Liver (tissue), 3 donors: ENCODE data around the gene GDPD5.

Experiments
- ATF3 ChIP-seq: IDR thresholded peaks from 2 replicates; pipeline ENCODE4 v1.6.1; 2016; ENCODE audit warnings: antibody characterized with exemption
- CTCF ChIP-seq: fragments of 150-350 bp; IDR thresholded peaks from 2 replicates; pipeline ENCODE4 v1.5.1; 2017; ENCODE audit warnings: improper control_type of control experiment, low read depth, low read length; ENCODE audit not compliant: missing input control
- EGR1 ChIP-seq, 2 donors: IDR thresholded peaks; 2 replicates each; pipeline ENCODE4 v1.6.1; 2016 to 2018; ENCODE audit warnings: antibody characterized with exemption in 2 of 2, low read depth in 2 of 2
- GABPA ChIP-seq, 2 donors: IDR thresholded peaks in 1 of 2; conservative IDR thresholded peaks in 1 of 2; 2 replicates each; pipeline ENCODE4 v1.6.1; 2016; ENCODE audit warnings: antibody characterized with exemption in 2 of 2, mild to moderate bottlenecking in 1 of 2, moderate library complexity in 1 of 2
- HNF4G ChIP-seq: IDR thresholded peaks from 2 replicates; pipeline ENCODE4 v1.6.1; 2016; ENCODE audit warnings: antibody characterized with exemption
- JUND ChIP-seq, 2 donors: IDR thresholded peaks; 2 replicates each; pipeline ENCODE4 v1.6.1; 2016; ENCODE audit warnings: antibody characterized with exemption in 2 of 2
- NR2F2 ChIP-seq: IDR thresholded peaks from 2 replicates; pipeline ENCODE4 v1.6.1; 2016; ENCODE audit warnings: antibody characterized with exemption
- RAD21 ChIP-seq, 2 donors: IDR thresholded peaks; 2 replicates each; pipeline ENCODE4 v1.6.1; 2016; ENCODE audit warnings: antibody characterized with exemption in 2 of 2, mild to moderate bottlenecking in 2 of 2
- REST ChIP-seq: IDR thresholded peaks from 2 replicates; pipeline ENCODE4 v1.6.1; 2016; ENCODE audit warnings: antibody characterized with exemption, mild to moderate bottlenecking
- SP1 ChIP-seq: IDR thresholded peaks from 2 replicates; pipeline ENCODE4 v1.6.1; 2018; ENCODE audit warnings: antibody characterized with exemption, mild to moderate bottlenecking
- TAF1 ChIP-seq: conservative IDR thresholded peaks from 2 replicates; pipeline ENCODE4 v1.6.1; 2016; ENCODE audit warnings: antibody characterized with exemption, mild to moderate bottlenecking
- YY1 ChIP-seq: IDR thresholded peaks from 2 replicates; pipeline ENCODE4 v1.6.1; 2016; ENCODE audit warnings: antibody characterized with exemption, mild to moderate bottlenecking
- ZBTB33 ChIP-seq: IDR thresholded peaks from 2 replicates; pipeline ENCODE4 v1.6.1; 2016; ENCODE audit warnings: antibody characterized with exemption
- donor health status: healthy.
- donor health status: healthy.

GRCh38 chr11:75482931-75483469 lies 42.7 kb downstream of the GDPD5 start:
- TF ChIP-seq REST (no peak), CTCF (no peak), ATF3 (no peak), GABPA (IDR thresholded peaks at IDR 0.05 in 1 of 2, conservative IDR thresholded peaks at IDR 0.05 in 1 of 2) (no peak), TAF1 (no peak), HNF4G (peak; percentile 81), NR2F2 (no peak), YY1 (no peak), SP1 (peak; percentile 87), EGR1 (IDR thresholded peaks at IDR 0.05; ENCODE audit: low read depth in 2 of 2) (no peak), RAD21 (IDR thresholded peaks at IDR 0.05) (peak in 1 of 2 donors; percentile 44), ZBTB33 (no peak), JUND (IDR thresholded peaks at IDR 0.05) (peak in 1 of 2 donors; percentile 20)
